Testis (tissue), 2 donors: ENCODE results near the gene CHERP.

ENCODE experiments used
- CTCF ChIP-seq, 3 experiments: fragments of 450-650 bp in 2 of 3; fragments of 200-600 bp in 1 of 3; sonication (generic) in 1 of 3; IDR thresholded peaks; one replicate each; pipeline ENCODE4 v1.5.1; 2016 to 2019; ENCODE audit warnings: antibody characterized with exemption in 3 of 3, mild to moderate bottlenecking in 2 of 3, moderate library complexity in 1 of 3
- POLR2A ChIP-seq: fragments of 450-650 bp; IDR thresholded peaks from one replicate; pipeline ENCODE4 v1.6.1; 2017; ENCODE audit warnings: antibody characterized with exemption, mild to moderate bottlenecking, moderate library complexity

GRCh38 chr19:16518483-16519229 lies 23.6 kb downstream of the CHERP start:
- TF ChIP-seq CTCF (IDR thresholded peaks at IDR 0.05): no peak
- no peak for TF ChIP-seq POLR2A
